GM19328 (cell line): ENCODE data around the gene MAPK4.
"Not testable (repeated sequence)": the region's sequence is repeated elsewhere in the genome, so short reads cannot be mapped to it uniquely, and the experiment has no call there.

Source experiments
- ATAC-seq: cut with Tn5 transposase; IDR thresholded peaks from one replicate; pipeline ENCODE4 v1.9.1; 2021; ENCODE audit warnings: mild to moderate bottlenecking, moderate library complexity; ENCODE audit not compliant: unreplicated experiment

The MAPK4 gene

DNA sequence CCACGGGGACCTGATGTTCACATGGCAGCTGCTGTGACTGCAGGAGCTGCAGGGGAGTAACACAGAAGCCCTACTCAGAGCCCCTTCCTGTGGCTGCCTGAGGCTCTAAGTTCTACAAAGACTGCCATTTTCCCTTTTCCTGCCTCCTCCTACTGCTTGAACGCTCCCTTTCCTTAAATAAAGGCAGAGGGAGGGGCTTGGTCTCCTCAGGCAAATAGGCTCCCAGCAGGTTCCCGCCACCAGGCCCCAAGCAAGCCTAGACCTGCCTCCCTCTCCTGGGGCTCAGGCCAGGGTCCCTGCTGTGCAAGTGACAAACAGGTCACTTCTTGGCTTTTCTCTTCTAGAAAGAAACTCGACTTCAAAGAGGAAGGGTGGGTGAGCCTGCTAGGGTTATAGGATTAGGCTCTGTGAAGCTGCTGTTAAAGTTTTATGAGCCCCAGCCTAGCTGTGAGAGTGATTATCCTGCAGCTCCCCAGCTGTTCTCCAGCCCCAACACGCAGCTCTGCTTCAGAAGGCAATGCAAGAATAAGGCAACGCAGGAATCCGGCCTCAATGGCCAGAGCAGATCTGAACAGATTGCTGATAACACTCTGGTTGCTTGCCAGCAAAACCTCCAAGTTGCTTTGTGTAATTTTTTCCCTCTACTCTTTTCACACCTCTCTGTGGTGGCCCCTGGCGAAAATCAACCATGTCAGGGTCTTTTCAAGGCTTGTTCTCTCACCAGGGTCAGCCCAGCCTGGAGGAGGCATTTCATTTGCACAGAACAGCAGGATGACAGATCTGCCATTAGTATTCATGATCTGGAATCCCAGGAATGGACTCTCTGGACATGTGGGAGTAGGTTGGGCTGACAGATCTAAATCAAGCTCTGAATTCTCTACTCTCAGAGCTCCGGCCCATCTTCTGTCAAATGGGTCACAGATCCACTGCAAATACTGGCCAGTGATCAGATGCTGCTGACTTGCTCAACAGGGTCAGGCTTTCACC, 188.6 kb downstream of the MAPK4 start:
- ATAC-seq = no peak

DNA sequence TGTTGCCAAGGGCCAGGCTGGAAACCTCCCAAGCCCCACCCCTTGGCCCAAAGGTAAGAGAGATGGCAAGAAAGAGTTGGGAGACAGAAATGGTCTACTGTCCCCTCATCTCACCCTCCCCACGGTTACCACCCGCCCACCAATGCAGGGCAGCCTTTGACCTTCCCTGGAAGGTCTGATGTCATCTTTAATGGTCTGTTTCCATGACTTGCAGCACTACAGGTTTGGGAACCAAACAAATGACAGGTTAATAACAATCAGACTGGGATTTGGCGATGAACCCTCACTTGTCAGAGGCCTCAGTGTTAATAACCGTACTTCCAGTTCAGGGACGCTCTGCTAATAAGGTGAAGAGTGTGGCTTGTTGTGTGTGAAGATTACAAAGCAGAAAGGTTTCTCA, 189.5 kb downstream of the MAPK4 start:
- no peak for ATAC-seq

DNA sequence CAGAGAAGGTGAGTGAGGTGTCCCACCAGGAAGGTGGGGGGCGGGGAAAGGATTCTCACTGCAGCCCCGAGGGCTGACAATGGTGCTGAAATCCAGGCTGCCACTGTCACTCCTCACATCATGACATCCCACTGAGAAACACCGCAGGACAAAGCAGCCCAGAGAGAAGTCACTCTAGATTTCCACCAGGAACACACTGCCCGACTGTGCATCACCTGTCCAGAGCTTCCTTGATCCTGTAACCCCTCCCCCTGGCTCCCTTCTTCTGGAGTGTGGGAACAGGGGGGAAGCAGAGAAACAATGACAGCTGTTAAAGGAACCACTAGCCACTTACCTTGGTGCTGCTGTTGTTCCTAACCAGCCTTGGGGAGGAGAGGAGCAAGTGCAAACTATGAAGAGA, 190.1 kb downstream of the MAPK4 start:
- no peak for ATAC-seq

DNA sequence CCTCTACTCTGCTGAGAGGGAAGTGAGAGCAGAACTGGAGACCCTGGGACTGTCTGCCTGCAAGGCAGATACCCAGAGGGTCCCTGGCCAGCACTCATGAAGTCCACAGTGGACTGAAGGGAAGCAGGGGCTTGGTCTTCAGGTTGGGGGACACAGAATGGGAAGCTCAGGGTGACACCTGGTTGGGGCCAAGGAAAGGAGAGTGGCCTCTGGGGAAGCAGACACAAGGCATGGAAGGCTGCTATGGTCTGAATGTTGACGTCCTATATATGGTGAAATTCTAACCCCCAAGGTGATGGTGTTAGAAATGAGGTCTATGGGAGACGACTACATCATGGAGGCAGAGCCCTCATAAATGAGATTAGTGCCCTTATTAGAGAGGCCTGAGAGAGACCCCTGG, 190.7 kb downstream of the MAPK4 start:
- no peak for ATAC-seq

DNA sequence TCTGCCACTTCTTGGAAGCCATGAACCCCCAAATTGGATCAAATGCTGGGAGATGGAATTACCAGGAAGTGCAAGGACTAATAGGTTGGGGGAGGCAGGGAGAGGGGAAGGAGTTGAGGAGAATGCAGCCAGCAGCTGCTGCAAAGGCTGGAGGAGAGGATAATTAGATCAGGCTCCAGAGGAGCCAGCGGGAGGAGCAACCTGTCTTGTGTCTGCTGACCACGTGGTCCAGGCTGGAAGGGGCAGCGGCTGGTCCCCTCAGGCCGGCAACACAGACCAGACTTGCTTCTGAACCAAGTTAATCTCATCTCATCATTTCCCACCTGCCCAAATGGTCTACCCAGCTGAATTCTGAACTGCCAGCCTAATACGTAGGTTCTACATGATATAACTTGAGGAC, 191.6 kb downstream of the MAPK4 start:
- no peak for ATAC-seq

DNA sequence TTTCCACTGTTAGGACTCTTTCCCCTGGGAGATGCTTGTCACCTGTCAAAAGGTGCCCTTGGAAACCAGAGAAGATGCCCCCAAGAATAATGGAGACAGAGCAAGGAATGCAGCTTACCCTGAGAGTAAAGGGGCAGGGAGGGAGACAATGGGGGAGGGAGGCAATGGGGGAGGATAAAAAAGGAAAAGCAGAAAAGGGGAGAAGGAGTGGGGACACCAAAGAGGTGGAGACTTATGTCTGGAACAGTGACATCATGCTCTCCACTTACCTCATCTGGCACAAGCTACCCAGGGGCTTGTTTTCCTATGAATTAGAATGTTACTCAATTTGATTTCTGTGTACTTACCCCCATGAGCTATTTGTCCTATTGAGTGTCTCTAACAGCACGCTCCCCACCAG, 192.1 kb downstream of the MAPK4 start:
- no peak for ATAC-seq

DNA sequence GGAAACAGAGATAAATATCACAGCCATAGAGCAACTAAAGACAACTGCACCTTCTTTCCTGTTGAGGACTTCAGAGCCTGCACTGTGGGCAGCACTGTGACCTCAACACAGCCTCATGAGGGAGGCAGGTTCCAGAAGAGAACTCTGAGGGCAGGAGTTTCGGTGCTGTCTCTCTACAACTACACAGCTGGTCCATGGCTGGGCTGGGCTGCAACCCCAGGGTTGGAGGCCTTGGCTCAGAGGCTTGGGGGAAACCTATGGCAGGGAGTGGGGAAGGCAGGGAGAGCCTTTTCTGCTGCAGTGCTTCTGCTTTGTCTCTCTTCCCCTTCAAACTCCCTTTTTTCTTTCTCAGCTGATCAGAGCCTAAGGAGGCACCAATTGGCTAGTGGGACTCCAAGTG, 193.4 kb downstream of the MAPK4 start:
- ATAC-seq = no peak

DNA sequence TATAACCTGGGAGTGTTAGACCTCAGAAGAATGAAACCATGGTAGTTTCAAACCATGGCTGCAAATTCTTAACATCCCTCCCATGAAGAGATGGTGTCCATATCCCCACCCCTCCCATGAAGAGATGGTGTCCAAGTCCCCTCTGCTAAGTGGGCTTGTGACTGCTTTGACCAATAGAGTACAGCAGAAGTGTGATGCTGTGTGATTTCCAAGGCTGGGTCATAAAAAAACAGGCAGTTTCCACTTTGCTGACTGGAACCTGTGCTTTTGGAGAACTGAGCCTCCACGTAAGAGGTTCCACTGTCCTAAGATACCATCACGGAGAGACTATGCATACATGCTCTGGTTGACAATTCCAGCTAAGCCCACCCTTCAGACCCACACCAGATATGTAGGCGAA, 194.4 kb downstream of the MAPK4 start:
- ATAC-seq = no peak

DNA sequence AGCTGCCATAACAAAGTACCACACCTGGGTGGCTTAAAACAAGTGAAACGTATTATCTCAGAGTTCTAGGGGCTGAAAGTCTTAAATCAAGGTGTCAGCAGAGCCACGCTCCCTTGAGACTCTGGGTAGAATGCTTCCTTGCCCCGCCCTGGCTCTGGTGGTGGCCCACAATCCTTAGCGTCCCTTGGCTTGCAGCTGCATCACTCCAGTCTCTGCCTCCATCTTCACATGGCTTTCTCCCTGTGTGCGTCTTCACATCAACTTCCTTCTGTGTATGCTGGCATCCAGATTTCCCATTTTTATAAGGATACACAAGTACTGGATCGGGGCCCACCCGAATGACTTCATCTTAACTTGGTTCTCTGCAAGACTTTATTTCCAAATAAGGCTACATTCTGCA, 197.5 kb downstream of the MAPK4 start:
- no peak for ATAC-seq

DNA sequence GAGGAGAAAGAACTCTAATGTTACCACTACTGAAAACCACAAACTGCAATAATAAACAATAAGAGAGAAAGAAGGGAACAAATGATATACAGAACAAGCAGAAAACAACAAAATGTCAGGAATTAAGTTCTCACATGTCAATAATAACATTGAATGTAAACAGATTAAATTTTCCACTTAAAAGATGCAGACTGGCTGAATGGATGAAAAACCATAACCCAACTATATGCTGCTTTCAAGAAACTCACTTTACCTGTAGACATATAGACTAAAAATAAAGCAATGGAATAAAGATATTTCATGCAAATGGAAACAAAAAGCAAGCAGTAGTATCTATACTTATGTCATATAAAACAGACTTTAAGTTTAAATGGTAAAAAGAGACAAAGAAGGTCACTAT, 209.6 kb downstream of the MAPK4 start:
- ATAC-seq = no peak

DNA sequence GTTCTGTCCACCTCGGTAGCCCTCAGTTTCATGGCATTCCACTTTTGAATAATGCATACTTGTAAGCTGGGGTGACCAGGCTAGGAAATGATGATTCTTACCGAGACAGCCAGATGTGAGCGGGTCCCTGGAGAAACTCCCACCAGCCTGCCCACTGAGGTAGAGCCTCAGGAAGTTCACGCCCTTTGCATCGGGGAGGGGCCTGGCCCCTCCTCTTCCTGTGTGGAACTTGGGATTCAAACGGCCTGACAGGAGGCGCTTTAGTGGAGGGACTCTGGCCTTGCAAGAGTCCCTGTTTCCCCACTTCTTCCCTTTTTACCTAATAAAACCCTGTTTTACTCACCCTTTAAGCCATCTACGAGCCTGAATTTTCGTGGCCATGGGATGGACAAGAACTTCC, 215.3 kb downstream of the MAPK4 start:
- no peak for ATAC-seq

DNA sequence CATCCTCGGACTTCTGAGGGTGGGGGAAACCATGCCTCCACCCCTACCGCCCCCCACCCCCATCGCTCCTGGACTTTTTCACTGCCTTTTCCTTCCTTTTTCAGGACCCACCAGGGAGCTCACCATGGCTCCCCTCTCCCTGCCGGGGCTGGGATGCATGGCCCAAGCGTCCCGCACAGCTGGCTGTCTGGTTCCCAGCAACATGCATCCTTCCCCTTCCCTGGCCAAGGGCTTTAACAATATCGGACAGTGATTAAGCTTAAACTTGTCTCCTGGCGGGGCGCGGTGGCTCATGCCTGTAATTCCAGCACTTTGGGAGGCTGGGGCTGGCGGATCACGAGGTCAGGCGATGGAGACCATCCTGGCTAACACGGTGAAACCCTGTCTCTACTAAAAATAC, 215.8 kb downstream of the MAPK4 start:
- no peak for ATAC-seq

DNA sequence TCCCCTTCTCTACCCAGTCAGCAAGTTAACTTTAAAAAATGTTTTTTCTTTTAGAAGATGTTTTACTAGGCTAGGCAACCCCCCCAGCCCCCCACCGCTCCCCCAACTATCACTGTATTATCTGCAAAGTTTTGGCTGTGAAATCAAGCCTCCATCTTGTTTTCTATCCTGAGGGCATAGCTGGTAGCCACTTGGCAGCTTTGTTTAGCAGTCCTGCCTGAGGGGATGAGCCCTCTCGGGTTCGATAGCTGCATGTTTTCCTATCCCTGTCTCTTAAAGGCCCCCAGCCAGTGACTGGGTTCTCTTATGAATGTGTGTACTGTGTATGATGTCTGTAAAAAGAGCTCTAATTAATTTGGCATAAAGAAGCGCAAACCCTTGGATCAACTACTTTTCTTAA, 216.5 kb downstream of the MAPK4 start:
- no peak for ATAC-seq

DNA sequence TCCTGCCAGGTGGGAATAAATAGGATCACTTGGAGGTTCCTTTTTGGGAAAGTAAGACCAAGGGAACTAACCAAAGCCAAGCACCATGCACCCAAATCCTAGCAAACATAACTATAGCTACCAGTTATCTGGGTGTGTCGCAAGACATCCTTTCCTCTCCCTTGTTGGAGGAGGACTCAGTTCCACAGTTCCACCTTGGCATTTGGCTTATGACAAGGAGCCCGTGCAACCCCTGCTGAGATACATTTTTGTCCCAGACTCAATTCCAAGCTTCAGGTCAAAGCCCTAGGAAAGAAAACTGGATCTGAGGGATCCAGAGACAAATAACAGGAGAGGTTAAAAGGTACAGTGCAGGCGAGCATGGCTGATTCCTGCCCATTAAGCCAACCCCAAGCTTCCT, 219.1 kb downstream of the MAPK4 start:
- not testable (repeated sequence) for ATAC-seq
